Ascending aorta (tissue), 2 donors: ENCODE measurements around the gene CHRNB1. TPM values are rescaled to one million over a fixed set of nuclear protein-coding genes. Genes with fewer than 3 reads are reported as not detected.
"Not testable (repeated sequence)": the region's sequence is repeated elsewhere in the genome, so short reads cannot be mapped to it uniquely, and the experiment has no call there.

Experiments
- DNase-seq, 2 donors: peaks; one replicate each; pipeline ENCODE4 v3.0.0-alpha.2; 2019; ENCODE audit warnings: low spot score in 2 of 2
- H3K27ac ChIP-seq, 2 donors: fragments of 200-600 bp; sonication (generic); one replicate each; pipeline ENCODE4 v1.5.1; 2016 to 2017; ENCODE audit warnings: mild to moderate bottlenecking in 1 of 2
- H3K27me3 ChIP-seq: fragments of 200-600 bp; sonication (generic); one replicate; pipeline ENCODE4 v1.5.1; 2017
- H3K36me3 ChIP-seq, 2 donors: fragments of 200-600 bp; sonication (generic); one replicate each; pipeline ENCODE4 v1.5.1; 2016
- H3K4me1 ChIP-seq, 2 donors: fragments of 200-600 bp; sonication (generic); one replicate each; pipeline ENCODE4 v1.5.1; 2016 to 2017; ENCODE audit warnings: mild to moderate bottlenecking in 1 of 2
- H3K4me3 ChIP-seq, 2 donors: fragments of 200-600 bp; sonication (generic); one replicate each; pipeline ENCODE4 v1.5.1; 2016 to 2017; ENCODE audit warnings: mild to moderate bottlenecking in 1 of 2
- H3K9me3 ChIP-seq, 2 donors: fragments of 200-600 bp; sonication (generic); one replicate each; pipeline ENCODE4 v1.5.1; 2016
- CTCF ChIP-seq, 3 experiments: fragments of 200-600 bp in 2 of 3; fragments of 450-650 bp in 1 of 3; sonication (generic) in 2 of 3; IDR thresholded peaks; one replicate each; pipeline ENCODE4 v1.5.1; 2016 to 2019; ENCODE audit warnings: antibody characterized with exemption in 3 of 3, mild to moderate bottlenecking in 1 of 3, moderate library complexity in 1 of 3
- intact Hi-C: fragments of 100-400 bp; cut with DNase I; formaldehyde crosslinking; loops from one replicate; pipeline ENCODE4 v1.15.1; 2023
- total RNA-seq: library from RNA; depleted of rRNA; stranded (reverse); fragments of >200 nt; gene quantifications from one replicate; pipeline ENCODE4 v1.1.0, GENCODE V29; 2016

CHRNB1 gene
- total RNA-seq, 1 donor from 2014 or later: 5.0 TPM

GRCh38 chr17:7477392-7478275 is 32.8 kb downstream of the CHRNB1 start:
- Histone ChIP-seq H3K27ac (peak overlapping the region; percentile 100), H3K36me3 (peaks cover 0 to 3% of the 10 kb centered on the region in 2 donors), H3K9me3 (no peaks in the 10 kb centered on the region), H3K4me3 (peak overlapping the region; percentile 100), H3K4me1 (peaks cover 14 to 42% of the 10 kb centered on the region in 2 donors), H3K27me3 (no peaks in the 10 kb centered on the region)
- no peak for DNase-seq
- no peak for TF ChIP-seq CTCF (IDR thresholded peaks at IDR 0.05)
- intact Hi-C loops: loop anchor here (2.0 kb wide), 1 partner anchor 21 kb away; no protein-coding TSS in a partner anchor

- intact Hi-C loops: no loop called here
- peak in 1 of 2 donors; percentile 81 for DNase-seq
- peaks cover 14 to 44% of the 10 kb centered on the region in 2 donors for H3K4me1 ChIP-seq
These were observed 33.7 kb downstream of the CHRNB1 start for GRCh38 chr17:7478276-7479212.

DNA sequence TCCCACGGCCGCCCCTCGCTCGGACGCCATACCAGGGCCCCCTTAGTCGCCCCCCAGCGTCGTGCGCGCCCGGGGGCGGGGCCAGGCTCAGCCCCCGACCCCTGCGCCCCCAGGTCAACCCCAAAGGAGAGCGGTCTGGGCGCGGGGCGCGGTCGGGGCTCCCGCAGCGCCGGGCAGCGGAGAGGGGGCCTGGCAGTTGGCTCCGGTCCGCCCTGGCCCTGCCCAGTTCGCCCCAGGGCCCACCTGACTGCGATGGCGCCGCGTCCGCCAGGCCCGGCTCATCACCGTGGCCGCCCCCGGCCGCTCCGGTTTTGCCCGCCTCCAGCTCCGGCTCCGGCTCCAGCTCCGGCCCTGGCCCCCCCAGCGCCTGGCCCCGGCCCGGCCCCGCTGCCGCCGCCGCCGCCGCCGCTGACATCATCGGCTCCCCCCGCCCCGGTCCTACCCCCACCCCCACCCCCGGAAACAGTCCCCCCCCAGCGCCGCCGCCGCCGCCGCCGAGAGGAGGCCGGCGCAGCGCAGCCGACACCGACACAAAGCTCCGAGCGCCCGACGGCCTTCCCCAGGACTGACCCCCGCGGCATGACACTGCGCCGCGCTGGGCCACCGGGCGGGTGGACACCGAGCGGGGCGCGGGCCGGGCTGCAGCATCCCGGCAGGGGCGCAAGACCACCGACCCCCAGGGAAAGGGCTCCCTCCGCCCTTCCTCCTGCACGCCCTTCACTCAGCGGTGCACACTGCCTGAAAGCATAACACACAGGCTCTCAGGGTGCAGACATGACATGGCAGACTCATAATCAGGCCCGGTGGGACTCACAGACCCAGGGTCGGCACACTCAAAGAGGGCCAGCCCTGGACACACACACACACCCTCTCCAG is 34.6 kb downstream of the CHRNB1 start, which contains the start of gene ZBTB4:
ZBTB4 (minus strand) TSS at position 419 of the 876 bp plus-strand sequence. CDS start 12,830 bp downstream, outside the sequence.
- H3K36me3 ChIP-seq: peaks cover 0 to 3% of the 10 kb centered on the region in 2 donors
- intact Hi-C loops: loop anchor here (5.0 to 10.0 kb wide), 3 partner anchors 205 to 678 kb away; partner anchors contain the start of genes CYB5D1, NAA38, TMEM88 and TP53
- DNase-seq: peak in 1 of 2 donors; percentile 78
- TF ChIP-seq CTCF (IDR thresholded peaks at IDR 0.05): no peak
- peaks cover 14 to 44% of the 10 kb centered on the region in 2 donors for H3K4me1 ChIP-seq
- peak within 1 kb of the TSS; percentile 100 for H3K4me3 ChIP-seq
- H3K27ac ChIP-seq: peak within 1 kb of the TSS; percentile 100
- H3K27me3 ChIP-seq: no peaks in the 10 kb centered on the region
- H3K9me3 ChIP-seq: no peaks in the 10 kb centered on the region

More at GRCh38 chr17:7478276-7479212, 33.7 kb downstream of the CHRNB1 start:
- Histone ChIP-seq H3K9me3 (no peaks in the 10 kb centered on the region), H3K36me3 (peaks cover 0 to 3% of the 10 kb centered on the region in 2 donors), H3K27me3 (no peaks in the 10 kb centered on the region), H3K4me3 (peak overlapping the region; percentile 100), H3K27ac (peak overlapping the region; percentile 100)
- TF ChIP-seq CTCF (IDR thresholded peaks at IDR 0.05): no peak

- DNase-seq: no peak
- no peak for TF ChIP-seq CTCF (IDR thresholded peaks at IDR 0.05)
- peak overlapping the region; percentile 100 for H3K27ac ChIP-seq
- intact Hi-C loops: loop anchor here (5.0 to 10.0 kb wide), 3 partner anchors 205 to 677 kb away; partner anchors contain the start of genes CYB5D1, NAA38, TMEM88 and TP53
- peak overlapping the region; percentile 100 for H3K4me3 ChIP-seq
- no peaks in the 10 kb centered on the region for H3K9me3 ChIP-seq
- H3K36me3 ChIP-seq: peaks cover 0 to 3% of the 10 kb centered on the region in 2 donors
- peaks cover 14 to 42% of the 10 kb centered on the region in 2 donors for H3K4me1 ChIP-seq
- no peaks in the 10 kb centered on the region for H3K27me3 ChIP-seq
These were observed 35.2 kb downstream of the CHRNB1 start for GRCh38 chr17:7480089-7480384.

DNA sequence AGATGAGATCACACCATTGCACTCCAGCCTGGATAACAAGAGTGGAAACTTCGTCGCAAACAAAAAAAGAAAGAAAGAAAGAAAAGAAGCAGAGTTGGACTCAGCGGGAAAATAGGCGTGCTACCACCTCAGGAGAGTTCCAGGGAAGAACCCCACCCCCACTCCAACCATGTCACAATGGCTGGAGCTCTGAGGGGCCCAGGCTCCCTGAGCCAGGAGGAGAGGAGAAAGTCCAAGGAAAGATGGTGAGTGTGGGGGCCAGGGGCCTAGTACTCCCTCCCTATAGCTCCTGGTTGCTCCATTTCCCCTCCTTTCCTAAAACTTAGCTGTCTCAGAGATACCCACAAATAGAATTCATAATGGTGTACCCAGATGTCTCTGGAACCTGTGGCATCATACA is 36.4 kb downstream of the CHRNB1 start, which contains the start of gene SLC35G6:
SLC35G6 (plus strand) TSS at position 172 of the 400 bp plus-strand sequence; CDS start at position 243, 71 bp downstream.
- Histone ChIP-seq H3K4me3 (peak within 1 kb of the TSS; percentile 100), H3K4me1 (peaks cover 19 to 41% of the 10 kb centered on the region in 2 donors), H3K27ac (peak within 1 kb of the TSS; percentile 100)
- DNase-seq, H3K36me3 ChIP-seq, H3K27me3 ChIP-seq, H3K9me3 ChIP-seq: not testable (repeated sequence)
- intact Hi-C loops: loop anchor here (5.0 to 10.0 kb wide), 3 partner anchors 204 to 676 kb away; partner anchors contain the start of genes CYB5D1, NAA38, TMEM88 and TP53

DNA sequence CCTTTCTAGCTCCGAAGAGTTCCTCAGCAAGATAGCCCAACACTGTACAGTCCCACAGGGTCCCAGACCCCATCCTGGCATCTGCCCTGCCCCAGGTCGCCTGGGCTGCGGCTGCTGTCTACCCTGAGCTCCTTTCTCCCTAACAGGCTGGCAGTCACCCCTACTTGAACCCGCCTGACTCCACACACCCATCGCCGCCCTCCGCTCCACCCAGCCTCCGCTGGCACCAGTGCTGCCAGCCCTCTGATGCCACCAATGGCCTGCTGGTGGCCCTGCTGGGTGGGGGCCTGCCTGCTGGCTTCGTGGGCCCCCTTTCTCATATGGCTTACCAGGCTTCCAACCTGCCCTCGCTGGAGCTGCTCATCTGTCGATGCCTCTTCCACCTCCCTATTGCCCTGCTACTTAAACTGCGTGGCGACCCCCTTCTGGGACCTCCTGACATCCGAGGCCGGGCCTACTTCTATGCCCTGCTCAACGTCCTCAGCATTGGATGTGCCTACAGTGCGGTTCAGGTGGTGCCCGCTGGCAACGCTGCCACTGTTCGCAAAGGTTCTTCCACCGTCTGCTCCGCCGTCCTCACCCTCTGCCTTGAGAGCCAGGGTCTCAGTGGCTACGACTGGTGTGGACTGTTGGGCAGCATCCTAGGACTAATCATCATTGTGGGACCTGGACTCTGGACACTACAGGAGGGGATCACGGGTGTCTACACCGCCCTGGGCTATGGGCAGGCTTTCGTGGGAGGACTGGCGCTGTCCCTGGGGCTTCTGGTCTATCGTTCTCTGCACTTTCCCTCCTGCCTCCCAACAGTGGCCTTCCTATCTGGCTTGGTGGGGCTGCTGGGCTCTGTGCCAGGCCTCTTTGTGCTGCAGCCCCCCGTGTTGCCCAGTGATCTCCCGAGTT is 37.2 kb downstream of the CHRNB1 start:
- H3K36me3 ChIP-seq, DNase-seq, H3K9me3 ChIP-seq, H3K27me3 ChIP-seq, H3K4me3 ChIP-seq: not testable (repeated sequence)
- H3K4me1 ChIP-seq: peaks cover 17 to 41% of the 10 kb centered on the region in 2 donors
- peak overlapping the region; percentile 98 to 100 for H3K27ac ChIP-seq
- intact Hi-C loops: loop anchor here (5.0 to 10.0 kb wide), 3 partner anchors 203 to 675 kb away; partner anchors contain the start of genes CYB5D1, NAA38, TMEM88 and TP53

- Histone ChIP-seq H3K4me3 (peak overlapping the region; percentile 71 to 84), H3K27ac (peak overlapping the region; percentile 98 to 100)
- intact Hi-C loops: loop anchor here (5.0 to 10.0 kb wide), 3 partner anchors 202 to 675 kb away; partner anchors contain the start of genes CYB5D1, NAA38, TMEM88 and TP53
These were observed 37.9 kb downstream of the CHRNB1 start for GRCh38 chr17:7482742-7483088.

More at GRCh38 chr17:7482742-7483088, 37.9 kb downstream of the CHRNB1 start:
- not testable (repeated sequence) for H3K36me3 ChIP-seq, H3K9me3 ChIP-seq, H3K27me3 ChIP-seq, DNase-seq
- peaks cover 12 to 42% of the 10 kb centered on the region in 2 donors for H3K4me1 ChIP-seq
